Activated CD4-positive, alpha-beta T cell treated with anti-CD3 and anti-CD28 coated beads for 24 hours (primary cell): ENCODE data around the gene IL13.

Source experiments
- DNase-seq, 2 donors: peaks; one replicate each; pipeline ENCODE4 v3.0.0-alpha.2; 2020; ENCODE audit warnings: low read depth in 2 of 2

The IL13 gene

DNA sequence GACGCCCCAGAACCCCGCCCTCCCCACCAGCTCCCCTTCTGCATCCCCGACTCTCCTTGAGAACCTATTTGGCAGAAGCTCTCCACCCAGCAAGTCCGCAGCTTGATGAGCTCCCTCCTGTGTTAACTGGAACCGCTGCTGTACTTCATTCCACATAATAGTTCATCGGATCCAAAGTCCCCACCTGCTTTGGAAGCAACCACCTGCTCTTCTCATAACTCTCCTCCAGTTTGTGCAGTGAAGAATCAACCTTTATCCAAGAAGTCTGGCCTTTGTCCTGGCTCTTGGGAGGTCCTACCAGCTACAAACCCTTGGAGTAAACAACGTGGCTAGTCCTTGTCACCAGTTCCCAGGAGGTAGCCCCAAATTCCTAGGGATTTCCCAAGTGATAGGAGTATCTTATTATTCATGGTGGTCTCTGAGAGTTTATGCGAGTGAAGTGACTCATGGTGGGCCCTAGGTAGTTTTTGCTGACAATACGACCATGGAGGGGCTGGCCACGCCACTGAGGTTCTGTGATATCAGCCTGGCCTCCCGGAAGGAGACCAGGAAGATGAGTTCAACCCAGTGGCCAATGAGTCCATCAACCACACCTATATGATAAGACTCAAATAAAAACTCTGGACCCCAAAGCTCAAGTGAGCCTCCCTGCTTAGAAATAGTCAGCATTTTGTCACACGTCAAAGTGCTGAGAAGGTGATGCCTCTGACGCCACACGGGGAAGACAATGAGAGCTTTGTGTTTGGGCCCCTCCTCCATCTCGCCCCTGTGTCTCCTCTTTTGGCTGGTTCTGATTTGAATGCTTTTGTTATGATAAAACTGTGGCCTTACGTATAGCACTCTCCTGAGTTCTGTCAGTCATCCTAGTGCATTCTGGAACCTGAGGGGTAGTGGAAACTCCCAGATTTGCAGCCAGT lies 12.3 kb downstream of the IL13 start:
- DNase-seq, result no peak

- DNase-seq, result no peak
Observed at GRCh38 chr5:132671000-132671399, 13.0 kb downstream of the IL13 start.

DNA sequence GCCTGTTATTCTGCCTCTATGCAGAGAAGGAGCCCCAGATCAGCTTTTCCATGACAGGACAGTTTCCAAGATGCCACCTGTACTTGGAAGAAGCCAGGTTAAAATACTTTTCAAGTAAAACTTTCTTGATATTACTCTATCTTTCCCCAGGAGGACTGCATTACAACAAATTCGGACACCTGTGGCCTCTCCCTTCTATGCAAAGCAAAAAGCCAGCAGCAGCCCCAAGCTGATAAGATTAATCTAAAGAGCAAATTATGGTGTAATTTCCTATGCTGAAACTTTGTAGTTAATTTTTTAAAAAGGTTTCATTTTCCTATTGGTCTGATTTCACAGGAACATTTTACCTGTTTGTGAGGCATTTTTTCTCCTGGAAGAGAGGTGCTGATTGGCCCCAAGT lies 15.5 kb downstream of the IL13 start:
- no peak for DNase-seq

GRCh38 chr5:132673939-132674630 lies 16.1 kb downstream of the IL13 start, which contains the start of gene IL4:
Gene IL4, plus strand, starts transcription at chr5:132673989. Its CDS starts 62 bp downstream, at chr5:132674051.
- no peak for DNase-seq

DNA sequence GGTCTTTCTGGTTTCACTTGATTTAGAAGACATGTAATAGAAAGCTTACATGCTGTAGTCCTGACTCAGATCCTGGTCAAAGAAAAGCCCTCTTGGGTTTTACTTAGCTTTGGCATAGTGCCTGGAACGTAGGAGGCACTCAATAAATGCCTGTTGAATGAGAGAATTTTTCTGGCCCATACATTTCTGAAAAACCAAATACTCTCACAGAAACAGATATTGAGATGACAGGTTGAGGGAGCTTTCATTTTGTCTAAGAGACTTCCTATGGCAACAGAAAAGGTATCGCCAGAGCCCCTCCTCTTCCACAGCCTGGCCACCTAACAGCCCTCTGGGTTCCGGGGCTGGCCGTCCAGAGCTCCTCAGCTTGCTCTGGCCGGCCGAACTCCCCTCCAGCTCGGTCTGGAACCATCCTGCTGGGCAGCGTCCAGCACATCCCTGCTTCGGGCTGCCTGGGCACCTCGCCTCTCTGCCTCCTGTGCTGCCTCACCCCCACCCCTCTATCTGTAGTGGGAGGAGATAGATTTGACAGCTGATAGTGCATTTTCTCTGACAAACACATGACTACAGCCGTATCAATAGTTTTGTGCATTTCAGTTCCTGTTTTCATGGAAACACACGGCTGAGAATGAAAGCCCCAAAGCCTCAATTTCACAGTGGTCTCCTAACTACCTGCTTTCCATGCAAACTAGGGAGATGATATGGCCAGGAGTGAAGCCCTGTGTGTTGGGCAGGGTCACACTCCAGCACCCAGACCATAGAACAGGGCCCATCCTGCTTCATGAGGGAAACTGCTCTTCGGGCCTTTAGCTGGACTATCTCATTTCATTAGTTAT lies 16.9 kb downstream of the IL13 start:
- no peak for DNase-seq

- no peak for DNase-seq
Observed at GRCh38 chr5:132675936-132676689, 18.1 kb downstream of the IL13 start.

- no peak for DNase-seq
Observed at GRCh38 chr5:132677191-132677590, 19.2 kb downstream of the IL13 start.

DNA sequence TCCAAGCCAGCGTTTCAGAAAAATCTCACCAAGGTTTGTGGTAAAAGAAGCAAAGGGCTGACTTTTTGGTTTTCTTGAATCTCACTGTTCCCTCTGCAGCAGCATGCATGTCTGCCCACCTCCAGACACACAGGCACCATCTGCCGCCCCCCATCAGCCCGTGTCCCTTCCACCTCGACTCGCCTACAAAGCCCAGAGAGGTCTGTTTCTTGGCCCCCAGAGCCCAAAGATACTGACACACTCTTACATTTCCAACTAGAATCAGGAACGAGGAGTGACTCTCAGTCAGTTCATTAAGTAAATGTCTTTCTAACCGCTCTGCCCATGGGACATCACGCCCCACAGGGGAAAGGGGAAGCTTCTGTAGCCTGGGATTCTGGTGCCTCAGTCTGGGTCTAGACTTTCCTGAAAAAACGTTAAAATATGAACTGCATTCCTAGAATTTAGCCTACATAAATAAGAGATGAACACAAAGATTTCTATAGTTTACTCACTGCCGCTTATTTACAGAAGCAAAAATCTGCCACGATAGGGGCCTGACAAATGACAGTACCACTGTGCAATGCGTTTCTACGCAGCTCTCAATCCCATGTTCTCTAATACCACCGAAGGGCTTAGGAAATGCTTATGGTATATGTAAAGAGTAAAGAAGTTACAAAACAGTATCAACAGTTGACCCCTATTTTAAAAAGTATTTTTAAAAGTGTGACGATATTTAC lies 19.9 kb downstream of the IL13 start:
- no peak for DNase-seq

GRCh38 chr5:132678735-132679134 lies 20.8 kb downstream of the IL13 start:
- DNase-seq, result no peak

DNA sequence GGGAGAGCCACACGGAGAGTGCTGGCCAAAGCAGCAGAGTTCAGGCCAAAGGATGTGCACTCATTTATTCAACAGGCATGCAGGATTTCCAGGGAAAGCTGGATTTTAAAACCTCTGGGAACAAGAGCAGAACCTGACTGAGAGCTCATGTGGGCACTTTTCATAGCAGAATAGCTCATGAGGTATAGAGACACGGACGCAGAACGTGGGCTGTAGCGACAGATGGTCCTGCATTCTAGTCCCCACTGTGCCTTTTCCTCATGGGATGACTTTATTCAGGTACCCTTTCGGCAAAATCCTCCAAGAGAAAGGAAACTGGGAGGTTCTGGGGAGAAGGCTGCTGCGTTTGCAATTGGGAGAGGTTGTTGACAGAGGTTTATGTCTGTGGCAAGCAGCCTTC lies 21.2 kb downstream of the IL13 start:
- DNase-seq, result no peak

- no peak for DNase-seq
Observed at GRCh38 chr5:132679717-132680380, 21.9 kb downstream of the IL13 start.

DNA sequence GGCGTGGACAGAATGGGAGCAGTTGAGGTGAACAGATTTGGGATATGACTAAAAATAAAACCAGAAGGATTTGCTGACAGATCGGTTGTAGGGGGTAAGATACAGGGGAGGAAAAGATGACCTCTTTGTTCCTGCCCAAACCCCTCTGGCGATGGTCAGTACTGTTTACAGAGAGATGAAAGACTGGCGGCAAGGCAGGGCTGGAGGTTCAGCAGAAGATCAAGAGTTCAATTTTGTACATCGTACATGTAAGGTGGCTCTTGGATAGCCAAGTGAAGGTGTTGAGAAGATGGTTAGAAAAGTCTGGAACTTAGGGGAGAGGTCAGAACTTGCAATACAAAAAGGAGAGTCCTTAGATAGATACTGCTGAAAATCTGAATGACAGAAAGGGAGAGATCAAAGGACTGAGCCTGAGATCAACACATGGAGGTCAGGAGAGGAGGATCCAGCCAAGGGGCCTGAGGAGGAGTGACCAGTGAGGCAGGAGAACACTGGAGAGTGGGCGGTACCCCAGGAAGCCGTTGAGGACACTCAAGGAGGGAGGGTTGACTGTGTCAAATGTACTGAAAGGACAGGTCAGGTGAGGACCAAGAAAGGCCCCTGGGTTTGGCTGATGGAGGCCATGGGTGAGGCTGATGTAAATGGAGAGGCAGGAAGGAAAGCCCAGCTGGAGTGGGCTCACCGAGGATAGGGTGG lies 23.0 kb downstream of the IL13 start:
- DNase-seq, result no peak

DNA sequence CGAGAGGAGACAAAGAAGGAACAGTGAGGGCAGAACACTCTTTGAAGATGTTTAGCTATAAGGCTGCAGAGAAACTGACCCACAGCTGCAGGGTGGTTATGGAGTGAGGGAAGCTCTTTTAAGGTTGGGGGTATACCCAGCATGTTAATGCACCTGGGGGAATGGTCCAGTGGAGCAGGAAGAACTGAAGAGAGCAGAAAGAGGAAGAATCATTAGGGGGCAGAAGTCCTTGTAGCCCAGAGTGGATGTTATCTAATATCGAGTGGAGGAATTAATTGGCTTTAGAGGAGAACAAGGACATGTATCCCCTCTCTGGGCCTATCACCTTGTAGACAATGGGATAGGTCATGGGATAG lies 23.5 kb downstream of the IL13 start:
- DNase-seq, result no peak

GRCh38 chr5:132681983-132682382 lies 24.0 kb downstream of the IL13 start:
- DNase-seq, result no peak

GRCh38 chr5:132684491-132684890 lies 26.5 kb downstream of the IL13 start:
- DNase-seq, result no peak

GRCh38 chr5:132684922-132685720 lies 27.1 kb downstream of the IL13 start:
- DNase-seq, result no peak

DNA sequence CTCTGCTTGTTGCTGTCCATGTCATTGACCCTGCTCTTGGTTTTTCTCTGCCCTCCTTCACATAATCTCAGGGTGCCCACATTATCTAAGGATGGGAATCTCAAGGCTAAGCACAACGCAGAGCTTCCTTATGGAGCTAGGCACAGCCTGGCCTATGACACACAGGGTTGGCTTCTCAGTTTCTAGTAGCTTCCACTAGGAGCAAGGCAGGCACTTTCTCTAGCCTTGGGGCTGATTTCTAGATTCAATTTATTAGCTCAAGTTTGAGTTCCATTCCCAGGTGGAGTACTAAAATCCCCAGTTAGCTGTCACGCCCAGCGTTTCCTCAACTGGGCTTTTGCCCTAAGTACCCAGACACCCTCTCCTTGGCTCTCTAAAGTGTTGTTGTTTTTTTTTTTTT lies 28.2 kb downstream of the IL13 start:
- DNase-seq, result no peak

DNA sequence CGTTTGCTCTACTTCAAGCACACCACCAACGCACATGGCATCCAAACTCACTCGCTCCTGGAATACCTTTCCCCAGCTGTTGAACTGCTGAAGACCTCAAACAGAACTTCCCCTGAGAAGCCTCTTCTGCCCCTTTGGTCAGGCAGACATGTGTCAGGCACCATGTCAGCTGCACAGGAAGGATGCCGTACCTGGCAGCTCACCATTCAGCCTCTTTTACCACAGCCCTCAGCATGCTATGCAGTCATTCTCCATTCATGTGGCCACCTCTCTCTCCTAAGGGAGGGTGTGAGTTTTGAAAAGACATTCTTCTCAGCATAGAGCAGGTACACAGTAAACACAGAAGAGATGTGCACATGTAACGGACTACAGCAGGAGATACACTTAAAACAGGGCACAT lies 30.0 kb downstream of the IL13 start:
- no peak for DNase-seq
